ENCODE results near the gene ADH1C.
A peak's percentile ranks its signal among the peaks of the same experiment; 100 is the strongest.

The ADH1C gene

GRCh38 chr4:99352602-99353537 is at the start of gene ADH1C:
ADH1C (minus strand) TSS chr4:99352746; CDS start chr4:99352675, 71 bp downstream.
- H3K36me3 ChIP-seq (replicated peaks; ENCODE audit: low read depth, low read length), result no peaks in the 10 kb centered on the region
- H3K9me3 ChIP-seq (ENCODE audit: insufficient read depth, low read length), result no peaks in the 10 kb centered on the region
- H2AFZ ChIP-seq (ENCODE audit: low read depth, low read length), result no peak within 1 kb of the TSS
- no peak within 1 kb of the TSS for H3K27ac ChIP-seq (ENCODE audit: low read length)
- no peak within 1 kb of the TSS for H3K4me3 ChIP-seq (ENCODE audit: low read length)
- no peak for TF ChIP-seq EZH2phosphoT487 (IDR thresholded peaks at IDR 0.05; ENCODE audit: low read depth)
- H3K9ac ChIP-seq (ENCODE audit: low read length), result no peak within 1 kb of the TSS
- H3K27me3 ChIP-seq (ENCODE audit: low read depth, low read length), result no peaks in the 10 kb centered on the region
- H4K20me1 ChIP-seq (ENCODE audit: insufficient read depth, low read length), result no peaks in the 10 kb centered on the region
- H3K4me2 ChIP-seq (ENCODE audit: low read length), result peak within 1 kb of the TSS; percentile 33
- H3K79me2 ChIP-seq (ENCODE audit: low read length), result no peaks in the 10 kb centered on the region
- H3K4me1 ChIP-seq (ENCODE audit: low read length), result peaks cover 12% of the 10 kb centered on the region

- Histone ChIP-seq H3K9ac (ENCODE audit: low read length) (no peak overlapping the region), H2AFZ (ENCODE audit: low read depth, low read length) (no peak overlapping the region), H3K4me2 (ENCODE audit: low read length) (no peak overlapping the region), H3K79me2 (ENCODE audit: low read length) (no peaks in the 10 kb centered on the region), H3K27me3 (ENCODE audit: low read depth, low read length) (no peaks in the 10 kb centered on the region), H3K4me1 (ENCODE audit: low read length) (peaks cover 25% of the 10 kb centered on the region), H4K20me1 (ENCODE audit: insufficient read depth, low read length) (no peaks in the 10 kb centered on the region), H3K4me3 (ENCODE audit: low read length) (no peak overlapping the region), H3K36me3 (replicated peaks; ENCODE audit: low read depth, low read length) (no peaks in the 10 kb centered on the region), H3K9me3 (ENCODE audit: insufficient read depth, low read length) (no peaks in the 10 kb centered on the region), H3K27ac (ENCODE audit: low read length) (no peak overlapping the region)
- no peak for TF ChIP-seq EZH2phosphoT487 (IDR thresholded peaks at IDR 0.05; ENCODE audit: low read depth)
- TF ChIP-seq, protein P1, sequence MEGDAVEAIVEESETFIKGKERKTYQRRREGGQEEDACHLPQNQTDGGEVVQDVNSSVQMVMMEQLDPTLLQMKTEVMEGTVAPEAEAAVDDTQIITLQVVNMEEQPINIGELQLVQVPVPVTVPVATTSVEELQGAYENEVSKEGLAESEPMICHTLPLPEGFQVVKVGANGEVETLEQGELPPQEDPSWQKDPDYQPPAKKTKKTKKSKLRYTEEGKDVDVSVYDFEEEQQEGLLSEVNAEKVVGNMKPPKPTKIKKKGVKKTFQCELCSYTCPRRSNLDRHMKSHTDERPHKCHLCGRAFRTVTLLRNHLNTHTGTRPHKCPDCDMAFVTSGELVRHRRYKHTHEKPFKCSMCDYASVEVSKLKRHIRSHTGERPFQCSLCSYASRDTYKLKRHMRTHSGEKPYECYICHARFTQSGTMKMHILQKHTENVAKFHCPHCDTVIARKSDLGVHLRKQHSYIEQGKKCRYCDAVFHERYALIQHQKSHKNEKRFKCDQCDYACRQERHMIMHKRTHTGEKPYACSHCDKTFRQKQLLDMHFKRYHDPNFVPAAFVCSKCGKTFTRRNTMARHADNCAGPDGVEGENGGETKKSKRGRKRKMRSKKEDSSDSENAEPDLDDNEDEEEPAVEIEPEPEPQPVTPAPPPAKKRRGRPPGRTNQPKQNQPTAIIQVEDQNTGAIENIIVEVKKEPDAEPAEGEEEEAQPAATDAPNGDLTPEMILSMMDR (IDR thresholded peaks at IDR 0.05; ENCODE audit: low read depth, low read length), result no peak
Observed at GRCh38 chr4:99400831-99401230, 48.3 kb upstream of the ADH1C start.

DNA sequence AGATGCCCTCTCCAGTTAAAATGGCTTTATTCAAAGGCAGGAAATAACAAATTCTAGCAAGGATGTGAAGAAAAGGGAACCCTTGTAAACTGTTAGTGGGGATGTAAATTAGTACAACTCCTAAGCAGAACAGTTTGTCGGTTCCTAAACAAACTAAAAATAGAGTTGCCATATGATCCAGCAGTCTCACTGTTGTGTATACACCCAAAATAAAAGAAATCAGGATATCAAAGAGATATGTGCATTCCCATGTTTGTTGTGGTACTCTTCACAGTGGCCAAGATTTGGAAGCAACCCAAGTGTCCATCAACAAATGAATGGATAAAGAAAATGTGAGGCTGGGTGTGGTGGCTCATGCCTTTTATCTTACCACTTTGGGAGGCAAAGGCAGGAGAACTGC is 46.5 kb upstream of the ADH1C start:
- H3K27me3 ChIP-seq (ENCODE audit: low read depth, low read length), result no peaks in the 10 kb centered on the region
- H3K4me1 ChIP-seq (ENCODE audit: low read length), result peaks cover 10% of the 10 kb centered on the region
- no peak overlapping the region for H3K27ac ChIP-seq (ENCODE audit: low read length)
- H3K4me2 ChIP-seq (ENCODE audit: low read length), result no peak overlapping the region
- H3K9me3 ChIP-seq (ENCODE audit: insufficient read depth, low read length), result no peaks in the 10 kb centered on the region
- H3K4me3 ChIP-seq (ENCODE audit: low read length), result no peak overlapping the region
- no peaks in the 10 kb centered on the region for H4K20me1 ChIP-seq (ENCODE audit: insufficient read depth, low read length)
- no peaks in the 10 kb centered on the region for H3K79me2 ChIP-seq (ENCODE audit: low read length)
- TF ChIP-seq, protein P1 (IDR thresholded peaks at IDR 0.05; ENCODE audit: low read depth, low read length), result no peak
- TF ChIP-seq EZH2phosphoT487 (IDR thresholded peaks at IDR 0.05; ENCODE audit: low read depth), result no peak
- no peak overlapping the region for H2AFZ ChIP-seq (ENCODE audit: low read depth, low read length)
- no peak overlapping the region for H3K9ac ChIP-seq (ENCODE audit: low read length)
- H3K36me3 ChIP-seq (replicated peaks; ENCODE audit: low read depth, low read length), result no peaks in the 10 kb centered on the region

DNA sequence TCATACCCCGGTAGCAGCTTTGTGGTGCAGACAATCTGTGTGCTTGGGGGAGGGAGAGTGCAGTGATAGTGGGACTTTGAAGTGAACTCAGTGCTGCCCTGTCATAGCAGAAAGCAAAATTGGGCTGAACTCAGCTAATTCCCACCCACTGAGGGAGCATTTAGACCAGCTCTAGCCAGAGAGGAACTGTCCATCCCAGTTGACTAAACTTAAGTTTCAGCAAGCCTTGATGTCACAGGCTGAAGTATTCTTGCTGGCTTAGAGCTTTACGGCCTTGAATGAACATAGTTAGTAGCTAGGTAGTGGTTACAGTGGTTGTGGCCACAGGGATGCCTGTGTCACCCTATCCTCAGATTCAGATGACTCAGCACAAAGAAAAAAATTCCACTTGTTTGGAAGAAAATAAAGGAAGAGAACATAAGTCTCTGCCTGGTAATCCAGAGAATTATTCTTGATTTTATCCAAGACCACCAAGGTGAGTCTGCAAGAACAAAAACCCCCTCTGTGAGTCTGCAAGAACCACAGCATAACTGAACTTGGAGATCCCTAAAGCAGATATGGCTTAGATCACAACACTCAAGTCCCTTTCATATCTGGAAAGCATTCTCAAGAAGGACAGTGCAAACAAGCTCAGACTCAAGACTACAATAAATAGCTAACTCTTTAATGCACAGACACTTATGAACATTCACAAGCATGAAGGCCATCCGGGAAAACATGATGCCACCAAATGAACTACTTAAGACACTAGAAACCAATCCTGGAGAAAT is 43.2 kb upstream of the ADH1C start:
- Histone ChIP-seq H3K9me3 (ENCODE audit: insufficient read depth, low read length) (no peaks in the 10 kb centered on the region), H3K4me2 (ENCODE audit: low read length) (no peak overlapping the region), H3K27me3 (ENCODE audit: low read depth, low read length) (no peaks in the 10 kb centered on the region), H3K79me2 (ENCODE audit: low read length) (no peaks in the 10 kb centered on the region), H3K36me3 (replicated peaks; ENCODE audit: low read depth, low read length) (no peaks in the 10 kb centered on the region), H2AFZ (ENCODE audit: low read depth, low read length) (no peak overlapping the region), H3K9ac (ENCODE audit: low read length) (no peak overlapping the region), H3K4me1 (ENCODE audit: low read length) (no peaks in the 10 kb centered on the region), H4K20me1 (ENCODE audit: insufficient read depth, low read length) (no peaks in the 10 kb centered on the region), H3K4me3 (ENCODE audit: low read length) (no peak overlapping the region), H3K27ac (ENCODE audit: low read length) (no peak overlapping the region)
- TF ChIP-seq EZH2phosphoT487 (IDR thresholded peaks at IDR 0.05; ENCODE audit: low read depth), result no peak
- TF ChIP-seq, protein P1 (IDR thresholded peaks at IDR 0.05; ENCODE audit: low read depth, low read length), result no peak
